Esophagus mucosa (tissue), 1 donor: ENCODE data around the gene CH25H. TPM values are rescaled to one million over a fixed set of nuclear protein-coding genes. Genes with fewer than 3 reads are reported as not detected.
A peak's percentile ranks its signal among the peaks of the same experiment; 100 is the strongest.

Experiments
- ATAC-seq: fragments of 200-7000 bp; cut with Tn5 transposase; one replicate; pipeline ENCODE4 v1.9.1; 2020
- total RNA-seq: library from RNA; stranded (reverse); gene quantifications from one replicate; pipeline ENCODE4 v1.2.4, GENCODE V29; 2023
- donor health status: DM: yes; HTN: yes; CAD: no.

CH25H gene
- total RNA-seq, 1 donor from 2014 or later = 4.8 TPM

DNA sequence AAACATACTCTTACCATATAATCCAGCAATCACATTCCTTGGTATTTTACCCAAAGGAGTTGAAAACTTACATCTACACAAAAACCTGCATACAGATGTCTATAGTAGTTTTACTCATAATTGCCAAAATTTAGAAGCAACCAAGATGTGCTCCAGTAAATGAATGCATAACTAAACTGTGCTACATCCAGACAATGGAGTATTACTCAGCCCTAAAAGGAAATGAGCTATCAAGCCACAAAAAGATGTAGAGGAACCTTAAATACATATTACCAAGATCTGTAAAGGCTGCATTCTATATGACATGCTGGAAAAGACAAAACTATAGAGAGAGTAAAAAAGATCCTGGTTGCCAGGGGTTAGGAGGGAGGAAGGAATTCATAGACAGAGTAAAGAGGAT, 21.8 kb upstream of the CH25H start:
- no peak for ATAC-seq

DNA sequence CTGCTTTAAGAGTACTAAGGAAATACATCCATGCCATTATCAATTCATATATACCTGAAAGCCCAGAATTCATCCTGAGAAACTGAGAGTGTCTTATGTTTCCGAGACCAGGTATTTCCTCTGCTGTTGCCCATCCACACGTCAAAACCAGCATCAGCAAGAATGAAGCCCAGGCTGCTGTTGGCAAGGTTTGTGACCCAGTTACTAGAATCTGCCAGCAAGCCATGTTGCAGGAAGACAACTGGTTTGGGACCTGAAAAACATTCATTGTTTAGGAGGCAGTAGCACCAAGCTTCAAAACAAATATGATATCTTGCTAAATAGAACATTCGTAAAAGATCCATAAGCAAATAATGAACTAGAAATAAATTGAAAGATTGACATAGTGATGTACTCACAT, 21.0 kb upstream of the CH25H start:
- ATAC-seq = no peak

DNA sequence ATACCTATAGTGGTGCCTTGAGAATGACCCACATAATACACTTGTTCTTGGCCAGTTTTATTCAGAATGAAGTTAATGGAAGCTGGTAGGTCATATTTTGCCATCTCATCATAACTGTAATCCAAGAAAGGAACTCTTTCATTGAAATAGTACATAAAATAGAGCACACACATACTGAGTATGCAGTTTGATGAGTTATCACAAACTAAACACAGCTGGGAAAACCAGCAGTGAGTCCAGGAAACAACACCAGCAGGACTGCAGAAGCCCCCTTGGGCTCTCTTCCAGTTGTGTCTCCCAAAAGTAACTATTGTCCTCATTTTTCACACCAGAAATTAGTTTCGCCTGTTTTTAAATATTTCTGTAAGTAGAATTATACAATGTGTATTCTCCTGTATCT, 19.8 kb upstream of the CH25H start:
- no peak for ATAC-seq

DNA sequence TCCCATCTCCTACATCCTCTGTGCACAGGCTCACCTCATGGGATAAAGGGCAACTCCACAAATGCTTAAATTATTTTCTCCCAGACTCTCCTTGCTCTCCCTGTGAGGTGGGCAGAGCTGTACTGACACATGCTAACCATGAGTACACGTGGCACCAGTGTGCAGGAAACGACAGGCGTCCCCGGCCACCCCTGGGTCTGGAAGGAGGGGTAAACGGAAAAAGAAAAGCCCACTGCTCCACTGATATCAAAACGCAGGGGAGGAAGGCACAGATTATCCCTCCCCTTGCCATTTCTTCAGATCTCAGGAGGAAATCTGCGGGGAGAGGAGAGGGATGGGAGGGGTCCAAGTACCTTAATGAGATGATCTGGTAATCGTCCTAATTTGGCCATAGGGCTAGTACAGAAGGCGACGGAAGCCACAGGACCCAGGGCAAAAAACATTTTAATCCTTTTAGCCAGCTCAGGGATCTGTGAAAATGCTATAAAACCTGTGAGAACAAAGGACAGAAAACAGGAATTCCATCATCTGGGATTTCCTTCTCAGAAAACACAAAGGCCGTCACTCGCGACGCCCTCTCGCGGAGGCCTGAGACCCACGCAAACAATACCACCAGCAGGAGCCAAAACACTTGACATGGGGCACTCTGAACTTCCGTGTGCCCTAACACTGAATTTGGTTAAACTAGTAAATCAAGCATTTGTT, 17.8 kb upstream of the CH25H start:
- peak; percentile 41 for ATAC-seq

DNA sequence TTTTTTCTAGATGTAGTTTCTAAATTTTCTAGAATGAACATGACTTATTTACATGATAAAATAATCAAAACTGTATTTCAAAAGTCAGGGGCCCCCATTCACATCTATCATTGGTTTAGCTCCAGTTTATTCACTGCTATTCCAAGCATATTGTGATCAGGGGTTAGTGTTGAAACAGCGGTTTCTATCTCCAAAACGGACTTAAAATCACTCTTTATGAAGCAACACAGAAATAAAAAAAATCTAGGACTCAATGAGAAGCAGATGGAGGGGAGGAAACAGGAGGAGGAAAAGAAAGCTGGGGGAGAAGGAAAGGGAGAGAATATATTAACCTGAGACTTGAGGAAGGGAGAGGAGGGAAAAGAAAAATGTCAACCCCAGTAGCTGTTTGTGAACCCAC, 14.8 kb upstream of the CH25H start:
- ATAC-seq = no peak

DNA sequence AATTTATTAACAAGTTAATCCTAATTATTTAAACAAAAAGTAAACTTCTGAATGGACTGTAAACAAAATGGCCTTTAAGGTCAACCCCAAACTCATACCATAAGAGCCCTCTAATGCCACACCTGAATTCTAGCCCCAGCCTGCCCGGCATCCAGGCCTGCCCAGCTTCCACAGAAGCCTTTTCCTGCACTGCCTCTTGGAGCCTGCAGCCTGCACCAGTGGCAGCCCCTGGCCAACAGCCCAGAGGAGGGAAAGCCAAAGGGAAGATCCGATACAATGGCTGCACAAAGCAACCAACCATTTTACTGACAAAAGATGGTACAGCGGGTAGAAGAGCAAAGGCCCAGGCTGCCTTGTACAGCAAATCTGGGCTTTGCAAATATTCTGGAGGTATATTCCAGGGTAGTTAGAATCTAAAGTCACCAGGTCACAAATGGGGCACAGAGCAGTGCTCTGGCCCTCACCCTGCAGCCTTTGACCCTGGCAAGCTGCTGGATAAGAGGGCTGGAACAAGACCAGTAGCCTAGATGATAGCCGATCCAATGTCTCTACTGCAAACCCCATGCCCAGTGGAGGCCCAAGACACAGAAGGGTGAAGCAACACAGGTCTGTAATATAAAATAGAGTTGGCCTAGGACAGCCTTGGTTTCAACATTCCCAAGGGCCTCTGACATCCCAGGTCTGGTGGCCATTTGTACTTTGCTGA, 12.5 kb upstream of the CH25H start:
- peak; percentile 71 for ATAC-seq

DNA sequence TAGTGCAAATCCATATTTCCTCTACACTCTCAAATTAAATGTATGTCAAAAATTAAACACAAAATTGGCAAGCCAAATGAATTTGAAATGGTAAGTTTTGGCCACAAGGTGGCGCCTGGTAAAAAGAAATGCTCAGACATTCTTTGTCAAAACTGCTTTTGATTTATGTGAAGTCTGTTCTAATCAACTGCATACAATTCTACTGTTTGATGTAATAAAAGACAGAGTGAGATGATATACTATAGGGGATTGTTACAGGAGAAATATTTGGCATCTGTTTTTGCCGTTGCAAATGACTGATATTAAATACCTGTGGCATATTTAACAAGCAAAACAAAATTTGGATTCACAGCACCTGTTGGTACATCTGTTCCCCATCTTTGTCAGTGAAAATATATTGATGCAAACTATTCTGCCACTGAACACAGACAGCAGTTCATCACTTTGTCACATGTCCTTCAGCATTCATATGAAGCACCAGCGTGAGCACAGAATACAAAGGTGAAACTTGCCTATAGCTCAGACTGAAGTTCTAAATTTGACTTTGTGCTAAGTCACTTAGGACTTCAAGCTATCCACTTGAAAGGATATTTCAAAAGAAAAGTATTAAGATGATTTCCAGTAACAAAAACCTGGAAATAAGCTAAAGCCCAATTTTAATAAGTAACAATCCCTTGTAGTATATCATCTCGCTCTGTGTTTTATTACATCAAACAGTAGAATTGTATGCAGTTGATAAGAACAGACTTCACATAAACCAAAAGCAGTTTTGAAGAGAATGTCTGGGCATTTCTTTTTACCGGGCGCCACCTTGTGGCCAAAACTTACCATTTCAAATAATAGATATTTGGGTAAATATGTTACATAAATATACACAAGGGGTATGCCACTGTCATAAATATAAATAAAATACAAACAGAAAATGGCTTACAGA, 10.2 kb upstream of the CH25H start:
- no peak for ATAC-seq

DNA sequence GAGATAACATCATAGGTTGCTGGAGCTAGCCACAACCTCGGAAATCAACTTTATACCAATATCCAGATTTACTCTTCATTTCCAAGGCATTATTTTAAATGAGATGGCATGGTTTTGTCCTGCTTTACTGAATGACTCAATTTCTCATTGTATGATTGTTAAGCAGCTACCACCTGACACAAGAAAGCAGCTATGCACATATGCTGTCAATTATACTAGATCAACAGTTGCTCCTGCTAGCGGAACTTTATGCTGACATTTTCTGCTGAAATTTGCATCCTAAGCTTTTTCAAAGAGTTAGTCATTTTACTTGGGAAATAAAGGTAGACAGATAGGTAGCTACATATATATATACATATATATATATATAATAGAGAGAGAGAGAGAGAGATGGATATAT, 8.9 kb upstream of the CH25H start:
- no peak for ATAC-seq

DNA sequence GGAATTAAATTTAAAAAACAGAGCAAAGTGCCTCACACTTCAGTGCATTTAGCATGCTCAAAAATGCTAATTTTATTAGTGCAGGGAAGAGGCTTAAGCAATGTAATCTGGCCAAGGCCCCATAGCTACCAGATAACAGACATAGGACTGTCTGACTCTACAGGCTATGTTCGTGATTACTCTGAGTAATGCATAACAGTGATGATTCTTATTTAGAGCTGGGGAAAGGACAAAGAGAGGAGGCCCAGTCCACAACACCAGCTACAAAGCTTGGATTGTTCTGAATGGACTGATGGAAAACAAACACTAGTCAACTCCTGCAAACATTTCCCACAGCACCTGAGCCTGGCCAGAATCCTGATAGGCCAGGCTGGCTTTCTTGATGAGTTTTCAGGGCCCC, 8.4 kb upstream of the CH25H start:
- no peak for ATAC-seq

DNA sequence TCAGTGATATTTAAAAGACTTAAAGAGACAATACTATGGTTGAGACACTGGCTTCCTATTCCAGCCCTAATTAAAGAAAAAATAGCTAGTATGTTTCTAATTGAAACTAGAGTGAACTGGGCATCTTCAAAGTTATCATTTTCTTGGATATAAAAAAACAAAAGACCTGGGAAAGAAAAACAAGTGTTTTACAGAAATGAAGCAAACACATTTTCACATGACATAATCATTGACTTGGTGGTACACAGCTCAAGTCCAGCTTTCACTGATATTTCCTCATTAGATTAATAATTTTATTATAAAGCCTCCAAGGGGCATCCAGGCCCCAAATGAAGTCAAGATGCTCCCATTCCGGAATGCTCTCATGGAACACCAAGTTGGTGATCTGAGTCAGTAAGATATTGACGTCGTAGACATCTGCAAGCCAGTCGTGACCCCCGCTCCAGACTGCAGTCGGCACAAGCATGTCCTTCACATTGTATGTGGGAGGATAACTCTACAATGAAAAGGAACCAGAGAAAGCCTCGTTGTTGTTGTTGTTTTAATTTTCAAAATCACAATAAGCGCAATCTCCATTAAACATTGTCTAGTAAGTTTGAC, 7.5 kb upstream of the CH25H start:
- ATAC-seq = no peak

DNA sequence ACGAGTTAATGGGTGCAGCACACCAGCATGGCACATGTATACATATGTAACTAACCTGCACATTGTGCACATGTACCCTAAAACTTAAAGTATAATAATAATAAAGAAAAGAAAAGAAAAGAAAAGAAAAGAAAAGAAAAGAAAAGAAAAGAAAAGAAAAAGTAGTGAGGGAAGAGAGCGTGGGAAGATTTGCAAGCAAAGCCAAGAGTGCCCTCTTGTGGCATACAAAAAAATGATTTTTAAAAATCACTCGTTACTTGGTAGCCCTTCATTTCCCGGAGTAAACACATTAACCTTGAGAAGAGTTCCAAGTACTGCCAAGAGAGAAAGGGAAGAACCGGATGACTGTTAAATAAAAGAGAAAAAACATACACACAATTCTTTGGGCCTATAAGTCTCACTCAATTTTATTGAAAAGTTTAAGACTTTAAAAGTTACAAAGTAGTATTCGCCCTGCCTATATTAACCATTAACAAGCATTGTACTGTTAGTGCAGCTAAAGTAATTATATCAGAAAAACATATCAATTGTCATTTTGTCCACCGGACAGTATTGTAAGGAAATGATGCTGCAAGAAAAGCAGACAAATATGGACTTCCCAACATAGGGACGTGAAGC, 6.2 kb upstream of the CH25H start:
- peak; percentile 49 for ATAC-seq

DNA sequence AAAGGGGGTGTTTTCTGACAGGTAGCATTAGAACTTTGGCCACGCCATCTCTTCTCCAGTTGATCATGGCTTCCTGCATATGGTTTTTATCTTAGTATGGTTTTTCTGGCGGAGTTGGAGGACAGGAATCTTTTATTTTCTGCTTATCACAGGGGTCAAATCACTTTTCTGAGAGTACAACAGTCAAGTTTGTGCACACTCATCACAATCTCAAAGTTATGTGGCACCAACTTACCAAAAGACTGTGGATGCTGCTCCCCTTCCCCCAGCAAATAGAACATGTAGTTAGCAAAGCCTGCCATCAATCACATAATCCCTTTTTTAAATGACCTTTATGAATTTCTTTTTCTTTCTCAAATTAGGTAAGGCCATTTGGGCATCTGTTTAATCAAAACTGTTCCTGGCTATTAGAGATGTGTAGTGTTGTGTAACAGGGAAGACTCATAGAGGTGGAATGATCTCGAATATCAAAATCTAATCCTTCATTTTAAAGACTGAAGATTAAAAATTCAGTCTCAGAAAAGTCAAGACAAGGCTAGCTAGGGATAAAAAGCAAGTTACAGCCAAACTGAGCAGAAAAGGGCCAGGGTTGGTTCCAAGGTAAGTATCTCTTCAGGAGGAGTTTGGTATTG, 3.8 kb upstream of the CH25H start:
- ATAC-seq = no peak

DNA sequence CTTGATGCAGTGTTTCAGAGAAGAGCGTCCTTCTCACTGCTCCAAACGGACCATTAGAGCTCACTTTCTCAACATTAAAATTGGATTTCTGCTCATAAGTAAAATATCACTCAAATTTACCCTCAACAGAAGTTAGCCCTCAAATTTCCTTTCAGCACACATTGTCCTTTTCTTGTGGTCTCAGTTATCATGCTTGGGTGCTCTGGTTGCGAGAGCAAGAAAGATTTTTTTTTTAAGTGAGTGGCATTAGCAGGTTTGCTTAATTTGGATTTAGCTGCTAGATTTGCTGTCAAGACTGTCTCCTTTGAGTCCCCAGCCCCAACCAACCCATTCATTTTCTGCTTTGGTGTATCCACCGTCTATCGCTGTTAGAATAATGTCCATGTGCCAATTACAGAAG, 2.6 kb upstream of the CH25H start:
- no peak for ATAC-seq

DNA sequence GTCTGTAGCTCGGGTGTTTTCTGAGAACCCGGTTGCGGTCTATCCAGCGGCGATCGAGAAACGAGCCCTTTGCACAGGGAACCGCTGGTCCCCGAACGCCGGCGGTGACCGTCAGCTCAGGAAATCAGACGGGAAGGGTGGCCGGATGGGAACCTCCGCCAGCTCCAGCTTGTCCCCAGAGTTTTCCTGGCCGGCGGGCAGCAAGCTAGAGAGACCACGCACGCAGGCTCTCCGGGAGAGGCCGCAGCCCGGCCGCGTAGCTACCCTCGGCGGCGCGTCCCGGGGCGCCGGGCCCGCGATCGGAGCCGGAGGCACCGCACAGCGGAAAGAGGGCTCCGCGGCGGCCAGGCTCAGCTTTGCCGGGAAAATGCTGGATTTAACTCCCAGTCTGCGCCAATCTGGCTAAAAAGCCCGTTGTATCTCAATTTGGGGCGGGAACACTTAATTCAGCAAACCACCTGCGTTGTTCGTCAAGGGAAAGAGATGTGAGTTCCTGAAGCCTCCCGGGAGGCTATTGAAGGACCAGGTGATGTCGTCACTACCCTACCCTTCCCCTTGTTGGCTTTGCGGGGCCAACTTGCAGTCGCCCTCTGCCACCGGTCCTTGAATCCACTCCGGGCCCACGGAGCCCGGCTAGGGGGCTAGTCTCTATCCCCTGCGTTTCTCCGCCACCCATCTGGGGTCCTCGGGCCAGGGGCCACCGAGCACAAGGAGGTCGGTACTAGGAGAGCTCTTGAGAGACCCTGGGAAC, 859 bp upstream of the CH25H start:
- peak; percentile 39 for ATAC-seq

DNA sequence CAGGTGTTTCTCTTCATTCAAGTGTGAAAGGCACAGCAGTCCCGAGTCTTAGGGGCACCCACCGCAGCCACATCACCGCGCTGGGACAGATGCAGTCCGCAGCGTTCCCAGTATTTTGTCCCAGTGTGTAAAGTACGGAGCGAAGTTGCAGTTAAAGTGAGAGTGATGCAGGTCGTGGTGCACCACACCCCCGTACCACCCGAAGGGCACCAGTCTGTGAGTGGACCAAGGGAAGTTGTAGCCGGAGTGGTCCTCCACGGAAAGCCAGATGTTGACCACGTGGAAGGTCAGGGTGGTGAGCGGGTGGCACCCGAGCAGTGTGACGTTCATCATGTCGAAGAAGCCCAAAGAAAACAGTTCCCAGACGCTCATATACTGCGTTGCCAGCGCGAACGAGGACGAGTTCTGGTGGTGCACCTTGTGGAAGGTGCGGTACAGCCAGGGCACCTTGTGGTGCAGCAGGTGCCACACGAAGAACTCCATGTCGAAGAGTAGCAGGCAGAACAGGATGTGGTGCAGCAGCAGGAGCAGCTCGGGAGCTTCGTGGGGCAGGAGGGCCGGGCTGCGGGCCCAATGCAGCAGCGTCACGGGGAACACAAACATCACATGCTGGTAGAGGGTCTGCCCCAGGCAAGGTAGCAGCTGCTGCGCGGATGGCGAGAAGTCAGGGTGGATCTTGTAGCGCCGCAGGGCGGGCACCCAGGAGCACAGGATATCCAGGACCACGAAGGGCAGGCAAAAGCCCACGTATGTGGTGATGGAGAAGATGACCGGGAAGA, 526 bp downstream of the CH25H start:
- peak; percentile 53 for ATAC-seq

DNA sequence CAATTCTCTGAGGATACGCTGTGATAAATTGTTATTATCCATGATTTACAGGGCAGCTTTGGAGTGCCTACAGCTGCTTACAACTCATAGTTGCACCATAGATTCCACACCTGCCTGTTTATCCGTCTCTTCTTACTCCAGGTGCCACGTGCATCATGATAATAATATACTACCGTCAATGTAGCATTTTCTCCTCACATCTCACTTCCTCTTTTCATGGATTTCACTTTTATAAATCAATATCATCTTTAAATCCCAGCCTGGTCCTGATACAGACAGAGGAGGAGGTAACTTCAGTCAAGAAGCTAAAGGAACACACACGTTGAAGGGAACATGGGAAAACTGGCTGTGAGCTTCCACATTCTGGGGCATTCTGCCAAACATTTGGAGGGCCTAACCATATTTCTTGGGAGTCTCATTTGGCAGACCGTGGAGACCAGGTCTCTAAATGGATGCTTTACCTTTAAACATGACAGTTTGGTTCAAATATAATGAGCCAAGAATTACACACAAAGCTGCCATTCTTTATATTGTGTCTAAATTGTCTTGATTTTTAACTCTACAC, 2.4 kb downstream of the CH25H start:
- ATAC-seq = no peak

DNA sequence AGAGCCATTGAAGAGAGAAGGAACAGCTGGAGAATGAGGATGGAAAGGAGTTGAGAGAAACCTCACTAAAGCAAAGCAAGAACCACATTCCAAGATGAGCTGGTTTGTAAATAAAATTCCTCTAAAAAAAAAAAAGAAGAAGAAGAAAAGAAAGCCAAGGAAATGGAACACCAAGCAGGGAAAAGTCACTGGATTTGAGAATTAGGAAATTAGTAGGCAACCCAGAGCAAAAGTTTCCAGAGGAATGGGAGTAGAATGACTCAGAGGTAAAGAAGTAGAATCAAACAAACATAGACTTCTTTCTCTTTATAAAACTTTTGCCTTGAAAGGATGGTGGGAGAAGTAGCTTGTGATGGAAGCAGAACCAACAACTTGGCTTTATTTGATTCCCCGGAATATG, 3.9 kb downstream of the CH25H start:
- ATAC-seq = no peak

DNA sequence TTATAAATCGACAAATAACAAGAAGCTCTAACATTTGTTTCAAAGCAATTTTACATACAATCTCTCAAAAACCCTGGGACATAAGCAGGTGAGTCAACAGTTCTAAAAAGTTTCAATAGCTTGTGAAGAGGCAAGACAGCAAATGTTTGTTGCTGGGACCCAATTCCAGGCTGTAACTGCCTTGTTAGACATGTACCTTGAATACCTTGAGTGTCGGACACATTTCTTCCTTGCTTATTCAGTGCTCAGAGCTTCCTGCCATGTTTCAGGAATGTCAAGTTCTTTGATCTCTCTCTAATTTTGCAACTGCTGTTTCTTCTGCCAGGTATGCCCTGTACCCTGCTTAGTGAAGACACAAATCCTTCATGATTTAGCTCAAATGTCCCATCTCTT, 5.1 kb downstream of the CH25H start:
- no peak for ATAC-seq

DNA sequence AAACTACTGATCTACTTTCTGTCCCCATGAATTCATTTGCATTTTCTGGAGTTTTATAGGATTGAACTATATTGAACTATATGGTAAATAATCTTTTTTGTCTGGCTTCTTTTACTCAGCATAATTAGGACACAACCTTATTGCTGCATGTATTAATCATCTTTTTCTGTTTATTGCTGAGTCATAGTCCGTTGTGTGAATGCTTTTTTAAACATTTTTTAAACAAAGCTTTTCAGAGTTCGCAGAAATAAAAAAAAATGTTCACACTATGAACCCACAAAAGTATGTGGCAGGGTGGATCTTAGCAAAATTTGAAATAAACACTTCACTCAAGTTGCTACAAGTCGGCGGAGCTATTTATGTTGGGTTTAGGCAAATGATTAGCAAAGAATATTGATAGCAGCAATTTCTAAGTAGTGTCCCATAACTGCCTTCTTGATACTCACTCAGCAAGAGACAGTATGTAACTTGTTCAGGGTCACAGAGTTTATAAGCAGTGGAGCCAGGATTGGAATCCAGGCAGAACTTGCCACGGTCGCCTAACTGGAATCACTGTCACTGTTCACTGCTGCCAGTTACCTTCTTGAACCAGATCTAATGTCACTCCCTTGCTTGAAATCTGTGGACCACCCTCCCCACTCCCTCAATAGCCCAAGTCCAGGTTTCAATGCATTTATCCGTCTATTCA, 5.6 kb downstream of the CH25H start:
- ATAC-seq = peak; percentile 38
